ENCODE measurements around the gene RSL24D1. TPM values are rescaled to one million over a fixed set of nuclear protein-coding genes. Genes with fewer than 3 reads are reported as not detected.

RSL24D1 gene
- total RNA-seq, result 100 to 1,000 TPM; 201 to 209 TPM

DNA sequence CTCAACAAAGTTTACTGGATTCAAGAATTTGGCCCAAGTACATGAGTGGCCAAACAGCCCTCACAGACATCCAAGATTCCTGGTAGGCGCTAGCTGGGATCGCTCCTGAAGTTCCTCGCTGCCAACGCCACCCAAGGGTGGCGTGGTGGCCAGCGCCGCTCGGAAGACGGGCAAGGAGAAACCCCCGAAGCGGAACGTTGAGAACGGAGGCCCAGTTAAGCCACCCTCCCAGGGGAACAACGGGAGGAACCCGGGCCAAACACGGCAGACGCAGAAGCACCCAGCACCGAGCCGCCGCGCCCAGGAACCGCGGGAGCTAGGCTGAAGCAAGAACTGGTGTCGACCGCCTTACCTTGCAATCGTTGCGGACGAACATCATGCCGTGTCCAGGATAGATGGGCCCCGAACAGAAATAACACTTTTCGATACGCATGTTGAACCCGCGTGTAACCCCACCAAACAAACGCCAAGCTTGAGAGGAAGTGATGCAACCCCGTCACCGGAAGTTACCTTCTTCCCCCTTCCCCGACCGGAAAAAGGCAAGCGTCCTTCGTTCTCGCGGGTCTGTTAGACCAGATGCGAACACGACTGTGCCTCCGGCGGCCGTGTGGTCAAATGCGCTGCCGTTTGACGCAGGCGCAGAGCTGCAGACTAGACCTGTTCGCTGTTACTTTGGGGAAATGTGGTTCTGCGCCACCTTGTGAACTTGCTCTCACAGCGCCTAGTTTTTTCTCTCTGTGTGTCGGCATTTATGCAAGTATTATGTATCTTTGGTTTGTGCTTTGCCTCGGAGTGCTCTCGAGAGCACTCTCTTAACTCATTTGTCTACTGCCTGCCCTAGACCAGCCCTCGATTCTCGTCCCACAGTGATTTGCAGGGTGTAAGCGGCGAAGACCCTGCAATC is at the start of gene RSL24D1:
Gene RSL24D1, minus strand, starts transcription at position 484 of the 904 bp plus-strand sequence. Its CDS starts 51 bp downstream, at position 433.
- Mint-ChIP-seq H3K4me3 (no peak within 1 kb of the TSS), H3K27me3 (ENCODE audit: low read depth) (no peaks in the 10 kb centered on the region), H3K4me1 (ENCODE audit: low read depth) (peaks cover 16% of the 10 kb centered on the region), H3K27ac (no peak within 1 kb of the TSS), H3K36me3 (ENCODE audit: low read depth) (peaks cover 15% of the 10 kb centered on the region), H3K9me3 (peaks cover 9% of the 10 kb centered on the region)
- DNase-seq, result peak; percentile 98
- CTCF ChIA-PET, result interaction anchor here (0.6 to 1.9 kb wide), 7 partner anchors 32 to 212 kb away, joined by 3 to 12 read pairs (median 3); partner anchors contain the start of genes CCPG1, PIERCE2, PIGB and PIGBOS1
- intact Hi-C loops (cut with micrococcal nuclease), result loop anchor here (1.0 to 2.0 kb wide), 5 partner anchors 20 to 302 kb away; partner anchors contain the start of genes CCPG1, PIERCE2, PIGB and PIGBOS1

DNA sequence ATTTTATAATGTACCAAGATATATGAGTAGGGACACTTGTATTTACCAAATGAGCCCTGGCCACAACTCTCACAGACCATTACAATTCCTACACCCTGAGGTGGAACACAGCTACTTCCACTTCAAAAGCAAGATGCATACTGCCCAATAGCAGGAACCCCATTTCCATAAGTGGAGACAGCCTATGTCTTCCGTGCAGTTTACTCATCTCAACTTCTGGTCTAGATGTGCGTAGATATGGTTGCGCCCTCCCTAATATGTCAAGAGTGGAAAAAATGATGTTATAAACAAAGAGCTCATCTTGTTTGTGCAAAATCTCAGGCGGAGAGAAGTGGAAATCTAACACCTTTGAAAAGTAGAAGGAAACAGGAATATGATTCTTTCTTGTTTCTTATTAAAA is 48.3 kb upstream of the RSL24D1 start:
- intact Hi-C loops (cut with micrococcal nuclease), result loop anchor here (1.0 kb wide), 1 partner anchor 8 kb away; no protein-coding TSS in a partner anchor
- CTCF ChIA-PET, result interaction anchor here (1.5 kb wide), 1 partner anchor 33 kb away, joined by 3 read pairs; no protein-coding TSS in a partner anchor
- H3K36me3 Mint-ChIP-seq (ENCODE audit: low read depth), result peaks cover 19% of the 10 kb centered on the region
- no peaks in the 10 kb centered on the region for H3K9me3 Mint-ChIP-seq
- H3K27ac Mint-ChIP-seq, result peak overlapping the region; percentile 46
- no peaks in the 10 kb centered on the region for H3K27me3 Mint-ChIP-seq (ENCODE audit: low read depth)
- DNase-seq, result no peak
- no peak overlapping the region for H3K4me3 Mint-ChIP-seq
- peaks cover 61% of the 10 kb centered on the region for H3K4me1 Mint-ChIP-seq (ENCODE audit: low read depth)

DNA sequence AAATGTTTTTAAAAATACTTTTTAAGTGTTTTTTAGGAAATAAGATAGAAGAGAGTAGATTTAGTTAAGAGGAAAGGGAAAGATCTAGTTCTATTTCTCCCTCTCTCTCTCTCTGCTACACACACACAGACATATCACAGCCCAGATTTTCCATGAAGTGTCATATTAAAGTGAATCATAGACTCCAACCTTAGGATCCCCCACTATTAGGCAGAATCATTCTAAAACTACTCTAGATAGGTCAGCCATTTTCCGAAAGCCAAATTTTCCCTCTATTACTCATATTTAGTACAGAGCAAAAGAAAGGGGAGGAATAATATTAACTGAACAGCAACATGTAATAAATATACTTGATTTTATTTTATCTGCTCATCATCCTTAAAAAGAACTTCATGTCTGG is 45.1 kb upstream of the RSL24D1 start:
- no peaks in the 10 kb centered on the region for H3K27me3 Mint-ChIP-seq (ENCODE audit: low read depth)
- H3K27ac Mint-ChIP-seq, result peak overlapping the region; percentile 79
- intact Hi-C loops (cut with micrococcal nuclease), result loop anchor here (5.0 kb wide), 1 partner anchor 165 kb away; the partner anchor contains the start of genes CCPG1 and PIERCE2
- DNase-seq, result no peak
- H3K36me3 Mint-ChIP-seq (ENCODE audit: low read depth), result peaks cover 12% of the 10 kb centered on the region
- no peak overlapping the region for H3K4me3 Mint-ChIP-seq
- no peaks in the 10 kb centered on the region for H3K9me3 Mint-ChIP-seq
- CTCF ChIA-PET, result interaction anchor here (0.6 kb wide), 1 partner anchor 198 kb away, joined by 4 read pairs; no protein-coding TSS in a partner anchor
- peaks cover 75% of the 10 kb centered on the region for H3K4me1 Mint-ChIP-seq (ENCODE audit: low read depth)

DNA sequence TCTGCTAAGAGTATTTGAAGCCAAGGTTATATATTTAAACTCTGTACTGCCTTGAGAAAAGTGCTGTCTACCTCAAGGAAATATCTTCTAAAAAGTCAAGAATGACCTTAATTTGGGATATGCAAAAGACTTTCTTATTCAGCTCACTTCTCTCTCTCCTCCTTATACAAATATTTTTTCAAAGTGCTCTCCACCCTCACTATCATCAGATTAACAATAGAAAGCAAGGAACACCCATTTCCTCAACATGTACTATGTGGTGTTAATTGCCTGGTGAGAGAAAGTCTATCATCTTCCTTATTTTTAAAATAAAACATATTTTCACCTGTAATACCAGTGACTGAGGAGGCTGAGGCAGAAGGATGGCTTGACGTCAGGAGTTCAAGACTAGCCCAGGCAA is 44.4 kb upstream of the RSL24D1 start:
- CTCF ChIA-PET, result interaction anchor here (0.6 to 0.9 kb wide), 2 partner anchors 42 to 198 kb away, joined by 3 to 4 read pairs; no protein-coding TSS in a partner anchor
- no peaks in the 10 kb centered on the region for H3K9me3 Mint-ChIP-seq
- no peak for DNase-seq
- H3K4me1 Mint-ChIP-seq (ENCODE audit: low read depth), result peaks cover 74% of the 10 kb centered on the region
- peak overlapping the region; percentile 7 for H3K27ac Mint-ChIP-seq
- H3K27me3 Mint-ChIP-seq (ENCODE audit: low read depth), result no peaks in the 10 kb centered on the region
- peaks cover 13% of the 10 kb centered on the region for H3K36me3 Mint-ChIP-seq (ENCODE audit: low read depth)
- H3K4me3 Mint-ChIP-seq, result no peak overlapping the region
- intact Hi-C loops (cut with micrococcal nuclease), result loop anchor here (5.0 kb wide), 1 partner anchor 166 kb away; the partner anchor contains the start of genes CCPG1 and PIERCE2

DNA sequence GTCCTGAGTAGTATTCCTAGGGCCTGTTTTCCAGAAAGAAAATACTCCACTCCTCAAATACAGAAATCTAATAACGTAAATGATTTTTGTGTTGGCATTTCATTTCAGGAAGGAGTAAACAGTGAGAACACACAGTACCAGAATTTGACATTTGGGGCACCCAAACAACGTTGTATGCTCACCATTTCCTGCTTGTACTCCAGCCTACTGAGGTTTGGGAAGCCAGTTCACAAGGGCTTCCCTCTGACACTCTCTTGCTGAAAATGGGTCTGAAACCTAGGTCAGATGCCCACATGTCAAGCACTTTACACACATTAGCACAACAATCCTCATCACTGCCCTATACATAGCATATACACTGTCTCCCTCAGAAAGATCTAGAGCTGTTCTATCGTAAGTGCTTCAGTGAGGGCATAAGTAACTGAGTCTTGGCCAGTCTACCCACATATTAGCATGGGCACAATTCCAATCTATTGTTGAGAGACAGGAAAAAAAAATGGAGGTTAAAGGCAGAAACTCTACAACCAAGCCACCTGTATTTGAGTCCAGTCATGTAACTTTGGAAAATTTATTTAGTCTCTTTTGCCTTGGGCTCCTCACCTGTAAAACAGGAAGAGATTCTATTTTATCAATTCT is 43.5 kb upstream of the RSL24D1 start:
- no peak for DNase-seq
- peaks cover 70% of the 10 kb centered on the region for H3K4me1 Mint-ChIP-seq (ENCODE audit: low read depth)
- intact Hi-C loops (cut with micrococcal nuclease), result loop anchor here (5.0 kb wide), 1 partner anchor 167 kb away; the partner anchor contains the start of genes CCPG1 and PIERCE2
- no peak overlapping the region for H3K4me3 Mint-ChIP-seq
- CTCF ChIA-PET, result interaction anchor here (0.9 kb wide), 1 partner anchor 43 kb away, joined by 3 read pairs; no protein-coding TSS in a partner anchor
- H3K27me3 Mint-ChIP-seq (ENCODE audit: low read depth), result no peaks in the 10 kb centered on the region
- H3K27ac Mint-ChIP-seq, result peak overlapping the region; percentile 34
- no peaks in the 10 kb centered on the region for H3K9me3 Mint-ChIP-seq
- H3K36me3 Mint-ChIP-seq (ENCODE audit: low read depth), result peaks cover 16% of the 10 kb centered on the region

DNA sequence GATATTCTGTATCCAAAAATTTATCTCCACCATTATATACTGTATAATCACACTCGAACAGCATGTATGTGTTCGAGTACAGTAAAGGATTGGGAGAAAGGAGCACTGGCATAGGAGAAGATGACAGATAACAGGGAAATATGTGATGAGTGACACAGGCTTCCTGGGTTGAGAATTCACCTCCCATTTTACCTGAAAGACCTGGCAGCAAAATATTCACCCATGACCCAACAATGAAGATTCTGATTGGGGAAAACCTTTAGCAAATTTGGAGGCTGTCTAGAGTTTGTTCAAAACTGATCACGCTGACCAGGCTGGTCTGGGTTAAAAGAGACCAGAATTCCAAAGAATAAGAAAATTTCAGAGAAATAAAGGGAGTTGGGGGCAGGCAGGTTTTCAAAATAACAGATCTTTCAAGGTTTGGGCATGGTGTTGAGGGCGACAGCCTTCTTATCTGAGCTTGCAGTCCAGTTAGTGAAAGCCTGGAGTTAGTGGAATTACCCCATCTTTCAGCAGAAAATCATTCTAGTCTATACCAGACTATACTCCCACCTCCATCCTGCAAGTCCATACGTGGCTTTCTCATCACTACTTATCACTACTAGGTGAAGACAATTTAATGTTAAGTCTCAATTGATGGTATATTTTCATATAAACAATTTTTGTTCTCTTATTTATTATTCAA is 42.8 kb upstream of the RSL24D1 start:
- peaks cover 65% of the 10 kb centered on the region for H3K4me1 Mint-ChIP-seq (ENCODE audit: low read depth)
- intact Hi-C loops (cut with micrococcal nuclease), result loop anchor here (5.0 kb wide), 1 partner anchor 168 kb away; the partner anchor contains the start of genes CCPG1 and PIERCE2
- no peak overlapping the region for H3K4me3 Mint-ChIP-seq

DNA sequence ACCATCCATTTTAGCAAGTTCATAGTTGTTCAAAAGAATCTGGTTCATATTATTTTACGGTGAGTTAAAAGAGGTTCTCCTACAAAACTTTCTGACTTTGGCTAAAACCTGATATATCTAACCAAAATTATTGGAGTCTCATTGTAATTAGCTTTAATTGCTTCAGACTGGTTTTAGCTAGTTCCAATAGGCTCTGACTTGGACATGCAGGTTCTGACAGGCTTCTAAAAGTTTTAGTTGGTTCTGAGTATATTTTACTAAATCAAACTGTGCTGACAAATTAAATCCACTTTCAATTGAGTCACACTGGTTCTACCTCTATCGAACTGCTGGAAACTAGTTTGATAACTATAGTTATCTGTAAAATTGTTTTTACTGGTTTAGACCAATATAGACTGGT is 42.1 kb upstream of the RSL24D1 start:
- Mint-ChIP-seq H3K4me3 (no peak overlapping the region), H3K27ac (peak overlapping the region; percentile 92), H3K27me3 (ENCODE audit: low read depth) (no peaks in the 10 kb centered on the region), H3K4me1 (ENCODE audit: low read depth) (peaks cover 69% of the 10 kb centered on the region), H3K9me3 (no peaks in the 10 kb centered on the region), H3K36me3 (ENCODE audit: low read depth) (peaks cover 22% of the 10 kb centered on the region)
- CTCF ChIA-PET, result no interaction called here
- intact Hi-C loops (cut with micrococcal nuclease), result no loop called here
- DNase-seq, result no peak

More for the DNA sequence above, 42.8 kb upstream of the RSL24D1 start:
- CTCF ChIA-PET, result no interaction called here
- Mint-ChIP-seq H3K27ac (peak overlapping the region; percentile 17), H3K36me3 (ENCODE audit: low read depth) (peaks cover 15% of the 10 kb centered on the region), H3K9me3 (no peaks in the 10 kb centered on the region), H3K27me3 (ENCODE audit: low read depth) (no peaks in the 10 kb centered on the region)
- DNase-seq, result no peak

DNA sequence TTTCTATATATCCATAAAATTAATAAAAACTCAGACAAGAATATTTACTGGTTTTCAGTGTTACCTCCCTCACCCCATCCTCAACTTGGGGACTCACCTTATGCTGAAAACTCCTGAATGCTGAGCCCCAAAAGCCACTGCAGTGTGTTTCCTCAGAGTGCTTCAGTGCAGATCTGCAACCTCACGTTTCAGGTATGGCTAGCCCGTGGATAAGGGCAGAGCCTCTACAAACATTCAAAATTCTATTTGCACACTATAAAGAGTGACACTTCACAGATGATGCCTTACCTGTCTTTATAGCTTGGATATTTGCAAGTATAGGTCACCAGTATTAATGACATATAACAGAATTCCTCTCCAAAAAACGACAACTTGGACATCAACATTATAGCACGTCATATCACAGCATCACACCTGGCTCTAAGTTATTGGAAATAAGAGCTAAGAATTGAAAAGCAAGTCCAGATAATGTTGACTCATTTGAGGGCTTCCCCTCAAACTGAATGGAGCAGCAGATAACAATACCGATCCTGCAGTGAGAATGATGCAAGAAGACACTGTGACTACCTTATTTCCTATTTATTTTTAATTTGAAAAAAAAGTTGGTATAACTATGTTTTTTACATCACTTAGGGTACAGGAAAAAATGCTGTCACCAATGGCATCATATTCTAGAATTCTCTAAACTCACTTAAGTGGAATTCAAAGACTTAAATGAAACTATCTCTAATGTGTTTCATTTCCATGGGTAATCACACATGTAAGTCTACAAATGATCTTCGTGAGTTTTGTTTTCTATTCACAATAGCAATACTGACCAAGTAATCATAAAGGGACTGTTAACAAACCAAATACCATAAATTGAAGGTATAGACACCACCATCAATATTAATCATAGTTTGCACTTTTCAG is 40.7 kb upstream of the RSL24D1 start:
- no peak for DNase-seq
- H3K36me3 Mint-ChIP-seq (ENCODE audit: low read depth), result peaks cover 23% of the 10 kb centered on the region
- no peaks in the 10 kb centered on the region for H3K27me3 Mint-ChIP-seq (ENCODE audit: low read depth)
- H3K9me3 Mint-ChIP-seq, result no peaks in the 10 kb centered on the region
- intact Hi-C loops (cut with micrococcal nuclease), result loop anchor here (1.0 kb wide), 4 partner anchors 16 to 53 kb away; no protein-coding TSS in a partner anchor
- peak overlapping the region; percentile 46 for H3K4me3 Mint-ChIP-seq
- H3K27ac Mint-ChIP-seq, result peak overlapping the region; percentile 92
- peaks cover 56% of the 10 kb centered on the region for H3K4me1 Mint-ChIP-seq (ENCODE audit: low read depth)
- CTCF ChIA-PET, result interaction anchor here (1.5 kb wide), 1 partner anchor 54 kb away, joined by 4 read pairs; no protein-coding TSS in a partner anchor

DNA sequence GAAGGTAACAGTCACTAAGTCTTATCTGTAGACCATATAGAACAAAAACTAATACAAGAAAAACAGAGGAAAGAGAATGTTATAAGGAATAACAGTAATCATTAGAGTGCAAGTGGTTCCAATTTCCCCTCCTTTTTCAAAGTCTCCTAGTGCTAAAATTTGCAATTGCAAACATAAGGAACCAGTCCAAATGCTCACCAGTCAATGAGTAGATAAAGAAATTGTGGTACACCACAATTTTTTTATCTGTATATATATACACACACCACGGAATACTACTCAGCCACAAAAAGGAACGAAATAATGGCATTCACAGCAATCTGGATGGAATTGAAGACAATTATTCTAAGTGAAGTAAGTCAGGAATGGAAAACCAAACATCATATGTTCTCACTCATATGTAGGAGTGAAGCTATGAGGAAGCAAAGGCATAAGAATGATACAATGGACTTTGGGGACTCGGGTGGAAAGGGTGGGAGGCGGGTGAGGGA is 38.9 kb upstream of the RSL24D1 start:
- Mint-ChIP-seq H3K4me1 (ENCODE audit: low read depth) (peaks cover 49% of the 10 kb centered on the region), H3K27me3 (ENCODE audit: low read depth) (no peaks in the 10 kb centered on the region), H3K36me3 (ENCODE audit: low read depth) (peaks cover 36% of the 10 kb centered on the region), H3K27ac (peak overlapping the region; percentile 59), H3K4me3 (no peak overlapping the region), H3K9me3 (no peaks in the 10 kb centered on the region)
- intact Hi-C loops (cut with micrococcal nuclease), result no loop called here
- CTCF ChIA-PET, result no interaction called here
- DNase-seq, result no peak

DNA sequence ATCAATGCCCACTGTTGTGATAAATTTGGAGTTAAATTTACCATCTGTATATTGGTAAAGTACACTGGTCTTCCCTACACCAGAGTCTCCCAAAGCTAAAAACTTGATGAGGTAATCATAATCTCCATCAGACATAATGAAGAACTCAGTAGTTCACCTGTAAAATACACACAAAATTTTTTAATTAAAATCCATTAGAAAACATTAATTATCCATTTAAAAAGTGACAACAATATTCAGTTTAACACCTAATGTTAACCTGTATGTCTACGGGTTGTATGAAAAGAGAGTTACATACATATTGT is 38.0 kb upstream of the RSL24D1 start:
- H3K27me3 Mint-ChIP-seq (ENCODE audit: low read depth), result no peaks in the 10 kb centered on the region

More for the DNA sequence above, 38.0 kb upstream of the RSL24D1 start:
- Mint-ChIP-seq H3K36me3 (ENCODE audit: low read depth) (peaks cover 41% of the 10 kb centered on the region), H3K4me1 (ENCODE audit: low read depth) (peaks cover 44% of the 10 kb centered on the region), H3K9me3 (no peaks in the 10 kb centered on the region), H3K4me3 (no peak overlapping the region), H3K27ac (no peak overlapping the region)
- intact Hi-C loops (cut with micrococcal nuclease), result no loop called here
- CTCF ChIA-PET, result interaction anchor here (0.5 kb wide), 1 partner anchor 29 kb away, joined by 3 read pairs; no protein-coding TSS in a partner anchor
- DNase-seq, result no peak

All from activated naive CD4-positive, alpha-beta T cell treated with anti-CD3 and anti-CD28 coated beads for 36 hours (primary cell).